Right renal cortex interstitium (tissue), 3 donors: ENCODE results near the gene SLC25A6. TPM values are rescaled to one million over a fixed set of nuclear protein-coding genes. Genes with fewer than 3 reads are reported as not detected.
"Not testable (repeated sequence)": the region's sequence is repeated elsewhere in the genome, so short reads cannot be mapped to it uniquely, and the experiment has no call there.

Source experiments
- DNase-seq, 3 donors: peaks; one replicate each; pipeline ENCODE4 v3.0.0-alpha.2; 2013; ENCODE audit warnings: low read depth in 3 of 3, low spot score in 2 of 3
- polyA plus RNA-seq, 3 donors: library from polyadenylated mRNA; unstranded; fragments of 120-200 nt; gene quantifications; one replicate each; pipeline ENCODE4 v1.2.1, GENCODE V29; 2013; ENCODE audit not compliant: insufficient read length in 3 of 3

Gene SLC25A6
- polyA plus RNA-seq, 3 donors = 424 to 571 (median 538) TPM

- DNase-seq = no peak
Observed at GRCh38 chrX:1355131-1356046, 36.5 kb downstream of the SLC25A6 start.

- no peak for DNase-seq
Observed at GRCh38 chrX:1354036-1355019, 37.6 kb downstream of the SLC25A6 start.

GRCh38 chrX:1351981-1352714 is 39.8 kb downstream of the SLC25A6 start:
- DNase-seq = no peak

- not testable (repeated sequence) for DNase-seq
Observed at GRCh38 chrX:1349606-1350005, 42.3 kb downstream of the SLC25A6 start.

- DNase-seq = no peak
Observed at GRCh38 chrX:1341545-1342184, 50.2 kb downstream of the SLC25A6 start.

GRCh38 chrX:1336948-1337779 is 54.7 kb downstream of the SLC25A6 start:
- no peak for DNase-seq

- no peak for DNase-seq
Observed at GRCh38 chrX:1336331-1336943, 55.5 kb downstream of the SLC25A6 start, which contains the start of gene IL3RA. IL3RA (plus strand) TSS chrX:1336785; CDS start chrX:1341766, 4,981 bp downstream.

Other genes with a start within 250 kb of the SLC25A6 start
- not detected for gene CRLF2, start 179.5 kb downstream of the SLC25A6 start, polyA plus RNA-seq
- gene CSF2RA, start 123.3 kb downstream of the SLC25A6 start, polyA plus RNA-seq = 1 to 10 TPM; 2.9 to 3.5 (median 3.2) TPM
- 10 to 100 TPM in 2 of 3 donors, 1 to 10 TPM in 1; 8.6 to 13.1 (median 11.0) TPM for gene IL3RA, start 55.3 kb downstream of the SLC25A6 start, polyA plus RNA-seq
- 10 to 100 TPM; 33.2 to 42.1 (median 37.6) TPM for gene ASMTL, start 60.8 kb upstream of the SLC25A6 start, polyA plus RNA-seq
- gene P2RY8, start 145.1 kb upstream of the SLC25A6 start, polyA plus RNA-seq = 1 to 10 TPM in 2 of 3 donors, under 1 TPM in 1; 0.96 to 1.5 (median 1.5) TPM
- gene AKAP17A, start 199.5 kb upstream of the SLC25A6 start, polyA plus RNA-seq = 10 to 100 TPM; 36.5 to 43.4 (median 39.9) TPM
- under 1 TPM in 1 of 3 donors, not detected in 2; 0.11 TPM for gene ASMT, start 222.9 kb upstream of the SLC25A6 start, polyA plus RNA-seq